ENCODE data around the gene TFCP2.
"Not testable (repeated sequence)": the region's sequence is repeated elsewhere in the genome, so short reads cannot be mapped to it uniquely, and the experiment has no call there.

Gene TFCP2

DNA sequence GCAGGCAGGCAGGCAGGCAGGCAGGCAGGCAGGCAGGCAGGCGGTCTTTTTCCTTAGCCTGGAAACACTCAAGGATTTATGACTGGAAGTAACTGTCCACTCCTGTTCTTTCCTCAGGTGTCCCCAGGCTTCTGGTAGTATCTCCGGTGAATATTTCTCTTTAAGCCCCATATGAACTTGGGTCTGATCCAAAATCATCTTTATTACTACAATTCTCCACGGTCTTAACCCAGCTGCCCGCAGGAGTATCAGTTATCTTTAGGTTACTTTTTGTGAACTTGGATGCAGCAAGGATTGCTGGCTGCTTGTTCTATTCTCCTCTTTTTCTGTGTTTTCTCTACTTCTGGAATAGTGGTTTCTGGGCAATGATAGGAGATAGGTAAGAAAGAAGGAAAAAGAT is 92.8 kb downstream of the TFCP2 start:
- no peak for DNase-seq

- not testable (repeated sequence) for DNase-seq
These were observed 94.1 kb downstream of the TFCP2 start for GRCh38 chr12:51078866-51079265.

- not testable (repeated sequence) for DNase-seq
These were observed 94.6 kb downstream of the TFCP2 start for GRCh38 chr12:51078346-51078745.

DNA sequence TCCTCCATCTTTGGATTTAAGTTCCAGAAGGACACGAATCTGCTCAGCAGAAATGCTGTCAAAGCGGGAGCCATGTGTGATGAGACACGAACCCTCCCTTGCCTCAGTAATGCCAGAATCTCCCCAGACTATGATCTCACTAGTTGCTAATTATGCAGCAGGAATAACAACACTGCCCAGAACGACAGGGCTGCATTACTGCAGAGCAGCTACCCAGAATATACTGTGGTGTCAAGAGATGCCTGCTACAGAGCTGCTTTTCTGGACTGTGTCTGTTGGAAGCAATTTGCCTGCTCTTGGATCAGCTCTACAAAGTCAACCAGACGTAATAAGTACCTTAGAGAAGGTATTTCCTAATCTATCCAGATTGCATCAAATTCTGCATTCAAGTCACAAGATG is 95.0 kb downstream of the TFCP2 start:
- DNase-seq: no peak

DNA sequence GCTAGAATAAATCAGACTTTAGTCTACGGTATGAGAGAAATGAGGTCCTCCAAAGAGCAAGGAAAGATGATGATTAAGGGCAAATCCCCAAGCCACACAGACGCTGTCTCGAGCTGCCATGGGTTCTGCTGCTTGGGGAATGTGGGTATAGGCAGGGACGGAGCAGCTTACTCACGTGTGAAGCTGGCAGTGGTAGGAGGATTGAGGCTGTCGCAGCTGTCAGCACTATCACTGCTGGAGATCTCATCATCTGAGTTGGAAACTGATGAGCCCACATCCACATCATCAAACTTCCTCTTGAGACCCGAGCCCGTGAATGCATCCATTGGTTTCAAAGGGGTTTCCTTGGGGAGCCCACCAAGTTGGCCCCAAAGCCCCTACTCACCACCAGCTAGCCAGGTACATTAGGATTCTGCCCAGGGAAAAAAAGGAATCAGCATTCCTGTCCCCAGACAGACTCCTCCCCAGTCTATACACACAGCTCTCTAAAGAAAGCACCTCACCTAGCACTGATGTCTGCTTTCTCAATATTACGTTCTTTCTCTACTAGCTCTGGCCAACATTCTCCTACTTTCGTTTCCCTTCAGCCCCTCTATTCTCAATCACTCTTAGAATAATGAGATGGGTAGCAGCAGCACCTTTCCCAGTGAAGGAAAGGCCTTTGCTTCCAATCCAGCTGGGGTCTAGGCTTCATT is 96.6 kb downstream of the TFCP2 start:
- DNase-seq: no peak

- DNase-seq: no peak
These were observed 97.5 kb downstream of the TFCP2 start for GRCh38 chr12:51075390-51075789.

GRCh38 chr12:51071663-51072062 is 101.3 kb downstream of the TFCP2 start:
- DNase-seq: no peak

- DNase-seq: no peak
These were observed 102.9 kb downstream of the TFCP2 start for GRCh38 chr12:51070004-51070403.

DNA sequence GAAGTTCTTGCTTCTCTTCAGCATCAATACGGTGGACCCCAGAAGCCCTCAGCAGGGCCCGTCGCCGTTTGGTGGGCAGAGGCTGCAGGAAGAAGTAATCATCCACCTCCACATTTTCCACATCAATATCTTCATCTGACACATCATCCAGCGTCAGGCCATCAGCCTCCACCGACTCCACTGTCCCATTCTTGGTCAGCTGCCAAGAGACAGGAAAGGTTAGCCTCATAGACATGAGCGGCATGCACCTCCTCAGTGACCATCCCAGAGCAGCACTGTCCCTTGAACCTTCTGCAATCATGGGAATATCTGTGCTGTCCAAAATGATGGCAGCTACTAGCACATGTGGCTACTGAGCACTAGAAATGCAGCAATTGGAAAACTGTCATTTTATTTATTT is 105.2 kb downstream of the TFCP2 start:
- DNase-seq: no peak

DNA sequence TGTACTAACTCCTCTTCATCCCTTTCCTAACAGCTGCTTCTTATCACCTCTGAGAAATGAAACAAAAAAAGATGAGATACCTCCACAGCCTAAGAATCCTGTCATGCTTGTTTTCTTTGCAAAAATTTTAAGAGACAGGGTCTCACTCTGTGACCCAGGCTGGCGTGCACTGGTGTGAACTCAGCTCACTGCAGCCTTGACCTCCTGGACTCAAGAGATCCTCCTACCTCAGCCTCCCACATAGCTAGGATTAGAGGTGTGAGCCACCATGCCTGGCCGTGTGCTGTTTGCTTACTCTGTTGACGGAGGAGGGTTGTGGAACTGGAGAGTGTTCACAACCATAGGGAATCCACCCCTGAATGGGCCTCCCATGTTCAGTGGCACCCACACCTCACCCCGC is 105.7 kb downstream of the TFCP2 start:
- no peak for DNase-seq

DNA sequence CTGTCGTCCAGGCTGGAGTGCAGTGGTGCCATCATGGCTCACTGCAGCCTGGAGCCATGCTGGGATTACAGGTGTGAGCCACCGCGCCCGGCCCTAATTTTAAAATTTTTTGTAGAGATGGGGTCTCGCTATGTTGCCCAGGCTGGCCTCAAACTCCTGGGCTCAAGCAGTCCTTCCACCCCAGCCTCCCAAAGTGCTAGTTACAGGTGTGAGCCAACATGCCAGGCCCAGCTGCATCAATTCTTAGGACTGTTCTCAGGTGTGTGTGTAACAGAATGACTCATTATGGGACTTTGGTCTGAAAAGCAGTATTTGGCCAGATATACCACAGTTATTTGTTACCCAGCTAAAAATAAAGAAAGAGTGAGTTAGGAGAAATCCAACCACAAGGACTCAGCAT is 107.4 kb downstream of the TFCP2 start:
- DNase-seq: no peak

DNA sequence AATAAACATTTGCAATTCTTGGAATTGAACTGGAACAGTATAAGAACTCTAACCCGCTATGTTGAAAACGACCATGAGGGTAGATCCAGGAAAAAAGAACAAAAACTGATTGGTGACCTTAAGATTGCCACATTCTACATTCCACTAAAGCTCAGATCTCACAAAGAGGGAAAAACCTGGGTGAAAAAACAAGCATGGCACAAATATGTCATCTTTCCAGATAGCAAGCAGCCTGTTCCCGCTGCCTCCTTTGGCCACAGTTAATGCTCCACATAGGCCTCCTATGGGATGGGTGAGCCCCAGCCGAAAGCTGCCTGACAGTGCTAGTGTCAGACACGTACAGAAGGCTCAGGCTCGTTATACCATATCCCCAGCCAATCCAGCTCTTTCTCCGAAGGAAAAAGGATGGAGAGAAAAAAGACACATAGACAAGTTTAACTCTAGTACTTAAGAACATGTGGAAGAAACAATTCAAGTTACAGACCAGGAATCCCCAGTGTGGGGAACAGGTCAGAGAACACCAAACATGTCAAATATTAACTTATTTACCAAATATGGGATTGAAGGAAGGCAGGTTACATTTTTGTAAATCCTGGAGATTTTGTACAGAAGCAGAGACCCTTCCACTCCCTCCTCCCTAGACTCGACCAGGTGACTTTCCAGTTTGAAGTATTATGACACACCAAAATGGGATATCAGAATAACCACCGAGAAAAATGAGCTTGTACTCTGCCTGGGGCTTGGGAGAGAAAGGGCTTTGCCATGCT is 110.1 kb downstream of the TFCP2 start:
- no peak for DNase-seq

- DNase-seq: no peak
These were observed 113.8 kb downstream of the TFCP2 start for GRCh38 chr12:51059086-51059485.

GRCh38 chr12:51056242-51056641 is 116.7 kb downstream of the TFCP2 start:
- no peak for DNase-seq

DNA sequence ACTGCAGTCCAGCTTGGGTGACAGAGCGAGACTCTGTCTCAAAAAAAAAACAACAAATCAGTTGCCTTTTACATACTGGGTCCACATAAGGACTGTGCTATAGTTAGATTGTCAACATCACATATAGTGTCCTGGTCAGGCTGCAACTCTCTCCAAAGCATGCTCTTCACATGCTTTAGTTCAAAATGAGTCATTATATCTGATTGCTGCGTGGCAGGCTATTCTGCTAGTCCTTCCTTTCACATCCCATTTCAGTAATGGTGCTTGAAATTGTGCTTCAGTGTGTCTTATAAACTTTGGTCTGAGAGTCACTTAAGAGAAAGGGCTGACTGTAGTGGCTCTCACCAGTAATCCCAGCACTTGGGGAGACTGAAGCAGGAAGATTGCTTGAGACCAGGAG is 117.9 kb downstream of the TFCP2 start:
- no peak for DNase-seq

GRCh38 chr12:51051787-51052186 is 121.1 kb downstream of the TFCP2 start:
- no peak for DNase-seq

DNA sequence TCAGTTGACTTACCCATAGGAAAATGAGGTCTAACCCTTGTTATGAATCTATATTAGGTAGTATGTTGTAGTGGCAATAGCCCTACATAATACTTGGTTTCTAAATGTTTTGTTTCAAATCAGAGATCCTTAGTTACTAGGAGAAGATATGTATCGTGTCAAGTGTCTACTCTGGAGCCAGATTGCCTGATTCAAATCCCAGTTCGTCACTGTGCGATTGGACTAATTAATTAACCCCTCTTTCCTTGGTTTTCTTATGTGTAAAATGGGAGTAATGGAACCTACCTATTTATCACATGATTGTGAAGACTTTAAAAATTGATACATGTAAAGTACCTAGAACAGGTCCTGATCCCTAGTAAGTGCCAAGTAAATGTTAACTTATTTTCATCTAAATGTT is 123.4 kb downstream of the TFCP2 start:
- DNase-seq: no peak

GRCh38 chr12:51048661-51049251 is 124.2 kb downstream of the TFCP2 start:
- DNase-seq: no peak

- DNase-seq: peak; percentile 96
These were observed 125.0 kb downstream of the TFCP2 start, which contains the start of gene LETMD1 for GRCh38 chr12:51047655-51048540. Gene LETMD1, plus strand, starts transcription at chr12:51048327. Its CDS starts 30 bp downstream, at chr12:51048357.

All from COR-L47 (cell line).